ENCODE measurements around the gene PPIL1.

The PPIL1 gene

GRCh38 chr6:36888654-36889481 is 14.3 kb upstream of the PPIL1 start:
- DNase-seq = peak; percentile 25

GRCh38 chr6:36888115-36888643 is 13.6 kb upstream of the PPIL1 start:
- DNase-seq = no peak

- no peak for DNase-seq
These were observed 12.5 kb upstream of the PPIL1 start for GRCh38 chr6:36886950-36887618.

GRCh38 chr6:36885461-36886401 is 11.1 kb upstream of the PPIL1 start, which contains the start of gene C6orf89:
TSS of gene C6orf89 (plus strand) at chr6:36885952. CDS start at chr6:36899445, 13,493 bp downstream.
- peak; percentile 97 for DNase-seq

- no peak for DNase-seq
These were observed 10.0 kb upstream of the PPIL1 start for GRCh38 chr6:36884610-36885009.

GRCh38 chr6:36875250-36875633 is 639 bp upstream of the PPIL1 start:
- DNase-seq = no peak

- DNase-seq = peak; percentile 42
These were observed 776 bp downstream of the PPIL1 start for GRCh38 chr6:36873612-36874442.

GRCh38 chr6:36873115-36873514 is 1.5 kb downstream of the PPIL1 start:
- DNase-seq = no peak

- DNase-seq = no peak
These were observed 2.9 kb downstream of the PPIL1 start for GRCh38 chr6:36871686-36872085.

- DNase-seq = no peak
These were observed 7.0 kb downstream of the PPIL1 start for GRCh38 chr6:36867471-36868224.

- DNase-seq = no peak
These were observed 8.8 kb downstream of the PPIL1 start for GRCh38 chr6:36865835-36866234.

GRCh38 chr6:36863670-36864540 is 10.7 kb downstream of the PPIL1 start:
- no peak for DNase-seq

- DNase-seq = no peak
These were observed 11.7 kb downstream of the PPIL1 start for GRCh38 chr6:36862848-36863382.

- DNase-seq = no peak
These were observed 12.3 kb downstream of the PPIL1 start for GRCh38 chr6:36862164-36862847.

GRCh38 chr6:36860126-36860525 is 14.5 kb downstream of the PPIL1 start:
- DNase-seq = no peak

GRCh38 chr6:36858407-36858981 is 16.1 kb downstream of the PPIL1 start:
- no peak for DNase-seq

GRCh38 chr6:36857325-36857724 is 17.3 kb downstream of the PPIL1 start:
- DNase-seq = no peak

- DNase-seq = no peak
These were observed 18.3 kb downstream of the PPIL1 start for GRCh38 chr6:36856277-36856676.

- DNase-seq = no peak
These were observed 18.9 kb downstream of the PPIL1 start for GRCh38 chr6:36855750-36856149.

All from NCI-H1092 treated with DMSO at 0.1 percent for 48 hours (cell line).